ENCODE measurements around the gene TMEM232. TPM values are rescaled to one million over a fixed set of nuclear protein-coding genes. Genes with fewer than 3 reads are reported as not detected.

The TMEM232 gene
- total RNA-seq, 1 donor from 2014 or later, result 6.1 TPM

GRCh38 chr5:110549301-110549700 lies 177.2 kb downstream of the TMEM232 start:
- Mint-ChIP-seq H3K4me1 (no peaks in the 10 kb centered on the region), H3K36me3 (ENCODE audit: low read depth) (no peaks in the 10 kb centered on the region), H3K4me3 (no peak overlapping the region), H3K27me3 (ENCODE audit: low read depth) (no peaks in the 10 kb centered on the region), H3K27ac (ENCODE audit: unreplicated experiment) (no peak overlapping the region), H3K9me3 (peaks cover 6% of the 10 kb centered on the region)
- no peak for DNase-seq (ENCODE audit: low read depth, low spot score)
- TF ChIP-seq CTCF (conservative IDR thresholded peaks at IDR 0.05), result no peak

- no peaks in the 10 kb centered on the region for H3K4me1 Mint-ChIP-seq
- no peak for TF ChIP-seq CTCF (conservative IDR thresholded peaks at IDR 0.05)
- no peak overlapping the region for H3K27ac Mint-ChIP-seq (ENCODE audit: unreplicated experiment)
- H3K4me3 Mint-ChIP-seq, result no peak overlapping the region
- H3K36me3 Mint-ChIP-seq (ENCODE audit: low read depth), result no peaks in the 10 kb centered on the region
- no peak for DNase-seq (ENCODE audit: low read depth, low spot score)
- no peaks in the 10 kb centered on the region for H3K27me3 Mint-ChIP-seq (ENCODE audit: low read depth)
- H3K9me3 Mint-ChIP-seq, result no peaks in the 10 kb centered on the region
Observed at GRCh38 chr5:110548171-110548570, 178.3 kb downstream of the TMEM232 start.

- H3K4me3 Mint-ChIP-seq, result no peak overlapping the region
- H3K36me3 Mint-ChIP-seq (ENCODE audit: low read depth), result no peaks in the 10 kb centered on the region
- no peak for DNase-seq (ENCODE audit: low read depth, low spot score)
- no peaks in the 10 kb centered on the region for H3K27me3 Mint-ChIP-seq (ENCODE audit: low read depth)
- no peaks in the 10 kb centered on the region for H3K4me1 Mint-ChIP-seq
- no peak overlapping the region for H3K27ac Mint-ChIP-seq (ENCODE audit: unreplicated experiment)
- TF ChIP-seq CTCF (conservative IDR thresholded peaks at IDR 0.05), result no peak
- H3K9me3 Mint-ChIP-seq, result no peaks in the 10 kb centered on the region
Observed at GRCh38 chr5:110547495-110547894, 179.0 kb downstream of the TMEM232 start.

- Mint-ChIP-seq H3K36me3 (ENCODE audit: low read depth) (no peaks in the 10 kb centered on the region), H3K4me3 (no peak overlapping the region), H3K27ac (ENCODE audit: unreplicated experiment) (no peak overlapping the region), H3K27me3 (ENCODE audit: low read depth) (no peaks in the 10 kb centered on the region), H3K4me1 (no peaks in the 10 kb centered on the region), H3K9me3 (no peaks in the 10 kb centered on the region)
- TF ChIP-seq CTCF (conservative IDR thresholded peaks at IDR 0.05), result no peak
- no peak for DNase-seq (ENCODE audit: low read depth, low spot score)
Observed at GRCh38 chr5:110545716-110546115, 180.8 kb downstream of the TMEM232 start.

- Mint-ChIP-seq H3K36me3 (ENCODE audit: low read depth) (no peaks in the 10 kb centered on the region), H3K4me3 (no peak overlapping the region)
Observed at GRCh38 chr5:110544603-110545002, 181.9 kb downstream of the TMEM232 start.

More at GRCh38 chr5:110544603-110545002, 181.9 kb downstream of the TMEM232 start:
- Mint-ChIP-seq H3K27ac (ENCODE audit: unreplicated experiment) (no peak overlapping the region), H3K27me3 (ENCODE audit: low read depth) (no peaks in the 10 kb centered on the region), H3K9me3 (no peaks in the 10 kb centered on the region), H3K4me1 (no peaks in the 10 kb centered on the region)
- TF ChIP-seq CTCF (conservative IDR thresholded peaks at IDR 0.05), result no peak
- no peak for DNase-seq (ENCODE audit: low read depth, low spot score)

Measured in neural crest cell (in vitro differentiated cells).